GM03348 (cell line): ENCODE results near the gene USP48.
"Not testable (repeated sequence)": the region's sequence is repeated elsewhere in the genome, so short reads cannot be mapped to it uniquely, and the experiment has no call there.

ENCODE experiments used
- DNase-seq: peaks from one replicate; pipeline ENCODE4 v3.0.0; 2012; ENCODE audit warnings: low spot score

Gene USP48

GRCh38 chr1:21634806-21635535, 148.0 kb downstream of the USP48 start:
- no peak for DNase-seq

- DNase-seq, result no peak
Observed at GRCh38 chr1:21633992-21634805, 148.8 kb downstream of the USP48 start.

- DNase-seq, result no peak
Observed at GRCh38 chr1:21633141-21633755, 149.7 kb downstream of the USP48 start.

DNA sequence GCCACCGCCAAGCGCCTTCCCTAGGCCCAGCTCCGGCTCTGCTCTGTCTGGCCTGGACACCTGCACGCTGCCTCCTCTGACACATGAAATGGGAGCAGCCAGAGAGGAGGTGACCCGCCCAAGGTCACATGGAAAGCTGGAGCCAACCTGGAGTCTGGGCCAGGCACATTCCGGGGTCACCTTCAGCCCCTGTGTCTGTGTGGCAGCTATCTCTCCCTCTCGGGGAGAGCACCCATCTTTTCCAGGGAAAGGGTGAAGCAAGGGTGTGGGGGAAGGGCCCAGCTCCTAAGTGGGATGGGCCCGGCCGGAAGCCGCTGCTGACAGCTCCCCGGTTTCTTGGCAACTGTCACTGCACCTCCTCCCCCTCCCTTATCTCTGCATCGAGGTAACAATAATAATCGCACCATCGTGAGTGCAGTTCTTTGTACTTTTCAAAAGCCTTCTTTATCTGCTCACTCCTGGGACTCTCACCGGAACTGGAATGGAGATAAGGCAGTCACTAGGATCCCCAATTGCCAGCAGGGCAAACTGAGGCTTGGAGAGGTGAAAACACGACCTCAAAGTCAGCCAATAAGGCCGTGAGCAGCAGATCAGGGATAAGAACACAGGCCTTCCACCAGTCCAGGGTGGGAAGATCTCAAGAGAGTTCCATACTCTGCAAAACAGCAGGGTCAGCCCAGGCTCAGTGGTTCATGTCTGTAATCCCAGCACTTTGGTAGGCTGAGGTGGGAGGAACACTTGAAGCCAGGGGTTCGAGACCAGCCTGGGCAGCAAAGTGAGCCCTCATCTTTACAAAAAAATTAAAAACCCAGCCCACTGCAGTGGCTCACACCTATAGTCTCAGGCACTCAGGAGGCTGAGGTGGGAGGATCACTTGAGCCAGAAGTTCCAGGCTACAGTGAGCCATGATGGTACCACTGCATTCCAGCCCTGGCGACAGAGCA, 150.7 kb downstream of the USP48 start:
- DNase-seq, result no peak

GRCh38 chr1:21631590-21631943, 151.4 kb downstream of the USP48 start:
- DNase-seq, result not testable (repeated sequence)

- no peak for DNase-seq
Observed at GRCh38 chr1:21630571-21631343, 152.2 kb downstream of the USP48 start.

DNA sequence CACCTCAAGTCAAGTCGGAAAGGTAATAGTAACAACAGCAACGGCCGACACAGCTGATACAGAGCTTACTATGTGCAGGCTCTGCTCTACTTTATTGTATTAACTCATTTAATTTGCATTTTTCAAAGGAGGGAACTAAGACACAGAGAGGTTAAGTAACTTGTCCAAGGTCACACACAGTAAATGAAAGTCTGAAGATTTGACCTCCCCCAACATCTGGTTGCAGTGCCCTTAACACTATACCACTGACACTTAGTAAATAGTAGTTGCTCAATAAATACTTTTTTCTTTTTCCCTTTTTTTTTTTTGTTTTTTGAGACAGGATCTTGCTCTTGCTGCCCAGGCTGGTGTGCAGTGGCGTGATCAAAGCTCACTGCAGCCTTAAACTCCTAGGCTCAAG, 153.0 kb downstream of the USP48 start:
- DNase-seq, result no peak

DNA sequence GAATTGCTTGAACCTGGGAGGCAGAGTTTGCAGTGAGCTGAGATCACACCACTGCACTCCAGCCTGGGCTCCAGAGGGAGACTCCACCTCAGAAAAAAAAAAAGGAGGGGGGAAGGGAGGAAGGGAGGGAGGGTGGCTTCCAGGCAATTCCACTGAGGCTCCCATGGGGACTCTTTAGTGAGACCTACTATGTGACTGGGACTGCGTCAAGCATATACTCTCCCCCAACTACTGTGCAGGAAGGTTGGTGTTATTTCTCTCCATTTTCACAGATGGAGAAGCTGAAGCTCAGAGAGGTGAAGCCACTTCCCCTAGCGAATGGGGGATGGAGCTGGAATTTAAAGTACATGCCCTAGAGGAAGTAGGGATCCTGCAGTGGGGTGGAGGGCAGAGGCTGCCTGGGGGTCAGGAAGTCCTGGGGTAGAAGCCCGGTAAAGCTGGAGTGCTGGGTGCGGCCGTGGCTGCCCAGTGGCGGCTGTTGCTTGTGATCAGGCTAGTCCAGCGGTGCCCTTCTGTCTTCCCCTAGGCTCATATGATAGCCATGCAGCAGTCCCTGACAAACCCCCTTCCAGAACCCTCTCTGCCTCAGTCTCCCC, 154.1 kb downstream of the USP48 start:
- no peak for DNase-seq
